ENCODE results near the gene PROP1. TPM values are rescaled to one million over a fixed set of nuclear protein-coding genes. Genes with fewer than 3 reads are reported as not detected.

Gene PROP1
- polyA plus RNA-seq, 2 of the 4 experiments (the other 2 are of a cell fraction): not detected

DNA sequence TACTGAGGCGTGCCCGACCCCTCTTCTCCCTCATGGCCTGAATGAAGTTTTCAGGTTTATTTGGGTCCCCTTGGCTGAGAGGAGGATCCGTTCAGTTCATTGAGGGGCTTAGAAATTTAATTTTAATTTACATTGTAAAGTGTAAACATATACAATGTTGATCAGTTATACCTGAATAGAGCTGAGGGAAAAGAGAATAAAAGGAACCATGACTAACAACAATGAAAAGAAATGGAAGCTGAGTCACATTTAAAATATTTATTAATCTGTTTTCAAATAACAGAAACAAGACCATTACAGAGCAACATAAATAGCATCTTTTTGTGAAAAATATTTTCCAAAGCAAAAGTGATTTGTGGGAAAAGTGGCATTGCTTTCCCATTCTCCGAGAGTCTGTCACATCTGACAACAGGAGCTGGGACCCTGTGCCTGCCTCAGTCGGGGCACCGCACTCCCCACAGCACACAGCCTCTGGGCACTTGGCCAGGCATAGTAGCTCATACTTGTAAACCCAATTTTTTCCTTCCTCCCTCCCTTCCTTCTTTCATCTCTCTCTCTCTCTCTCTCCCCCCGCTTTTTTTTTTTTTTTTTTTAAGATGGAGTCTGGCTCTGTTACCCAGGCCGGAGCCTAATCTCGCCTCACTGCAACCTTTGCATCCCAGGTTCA, 28.7 kb downstream of the PROP1 start:
- DNase-seq (ENCODE audit: low read depth in 1 of 2, low spot score in 1 of 2): no peak
- WGBS (ENCODE audit: missing lambda C conversion rate): 69% methylated on average over 9 of the region's 9 CpGs
- H3K4me1 ChIP-seq: no peaks in the 10 kb centered on the region
- TF ChIP-seq JUN (IDR thresholded peaks at IDR 0.05) (no peak), TFCP2L1 (CRISPR knock-in tag; IDR thresholded peaks at IDR 0.05) (no peak), NFE2L2 (conservative IDR thresholded peaks at IDR 0.05; ENCODE audit: low read length) (no peak), RFX5 (IDR thresholded peaks at IDR 0.05) (no peak), SREBF2 (IDR thresholded peaks at IDR 0.05) (no peak), HOXA7 (CRISPR knock-in tag; IDR thresholded peaks at IDR 0.05) (no peak), EP300 (IDR thresholded peaks at IDR 0.05) (no peak), HEYL (CRISPR knock-in tag; IDR thresholded peaks at IDR 0.05) (no peak), CHD4 (IDR thresholded peaks at IDR 0.05; ENCODE audit: borderline replicate concordance) (no peak), POLR2A (IDR thresholded peaks at IDR 0.05; ENCODE audit: low read length) (no peak), FOSB (CRISPR knock-in tag; IDR thresholded peaks at IDR 0.05) (no peak), ZSCAN20 (CRISPR knock-in tag; IDR thresholded peaks at IDR 0.05) (no peak), HDAC2 (IDR thresholded peaks at IDR 0.05) (no peak), HOXB13 (CRISPR knock-in tag; IDR thresholded peaks at IDR 0.05; ENCODE audit: low read depth) (no peak), ZNF302 (CRISPR knock-in tag; IDR thresholded peaks at IDR 0.05) (no peak)
- TF ChIP-seq, protein P1, sequence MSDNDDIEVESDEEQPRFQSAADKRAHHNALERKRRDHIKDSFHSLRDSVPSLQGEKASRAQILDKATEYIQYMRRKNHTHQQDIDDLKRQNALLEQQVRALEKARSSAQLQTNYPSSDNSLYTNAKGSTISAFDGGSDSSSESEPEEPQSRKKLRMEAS (IDR thresholded peaks at IDR 0.05): no peak
- TF ChIP-seq, protein P2, sequence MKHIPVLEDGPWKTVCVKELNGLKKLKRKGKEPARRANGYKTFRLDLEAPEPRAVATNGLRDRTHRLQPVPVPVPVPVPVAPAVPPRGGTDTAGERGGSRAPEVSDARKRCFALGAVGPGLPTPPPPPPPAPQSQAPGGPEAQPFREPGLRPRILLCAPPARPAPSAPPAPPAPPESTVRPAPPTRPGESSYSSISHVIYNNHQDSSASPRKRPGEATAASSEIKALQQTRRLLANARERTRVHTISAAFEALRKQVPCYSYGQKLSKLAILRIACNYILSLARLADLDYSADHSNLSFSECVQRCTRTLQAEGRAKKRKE (CRISPR knock-in tag; IDR thresholded peaks at IDR 0.05; ENCODE audit: low read depth): no peak
- TF ChIP-seq, protein P3, sequence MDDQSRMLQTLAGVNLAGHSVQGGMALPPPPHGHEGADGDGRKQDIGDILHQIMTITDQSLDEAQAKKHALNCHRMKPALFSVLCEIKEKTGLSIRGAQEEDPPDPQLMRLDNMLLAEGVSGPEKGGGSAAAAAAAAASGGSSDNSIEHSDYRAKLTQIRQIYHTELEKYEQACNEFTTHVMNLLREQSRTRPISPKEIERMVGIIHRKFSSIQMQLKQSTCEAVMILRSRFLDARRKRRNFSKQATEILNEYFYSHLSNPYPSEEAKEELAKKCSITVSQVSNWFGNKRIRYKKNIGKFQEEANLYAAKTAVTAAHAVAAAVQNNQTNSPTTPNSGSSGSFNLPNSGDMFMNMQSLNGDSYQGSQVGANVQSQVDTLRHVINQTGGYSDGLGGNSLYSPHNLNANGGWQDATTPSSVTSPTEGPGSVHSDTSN (IDR thresholded peaks at IDR 0.05): no peak
- TF ChIP-seq, protein P4, sequence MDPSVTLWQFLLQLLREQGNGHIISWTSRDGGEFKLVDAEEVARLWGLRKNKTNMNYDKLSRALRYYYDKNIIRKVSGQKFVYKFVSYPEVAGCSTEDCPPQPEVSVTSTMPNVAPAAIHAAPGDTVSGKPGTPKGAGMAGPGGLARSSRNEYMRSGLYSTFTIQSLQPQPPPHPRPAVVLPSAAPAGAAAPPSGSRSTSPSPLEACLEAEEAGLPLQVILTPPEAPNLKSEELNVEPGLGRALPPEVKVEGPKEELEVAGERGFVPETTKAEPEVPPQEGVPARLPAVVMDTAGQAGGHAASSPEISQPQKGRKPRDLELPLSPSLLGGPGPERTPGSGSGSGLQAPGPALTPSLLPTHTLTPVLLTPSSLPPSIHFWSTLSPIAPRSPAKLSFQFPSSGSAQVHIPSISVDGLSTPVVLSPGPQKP (IDR thresholded peaks at IDR 0.05; ENCODE audit: low read depth, low read length): no peak
- ChIA-PET CTCF (no interaction called here), POLR2A (no interaction called here)
- no peak for ATAC-seq
- no peak overlapping the region for H3K27ac ChIP-seq
- FAIRE-seq: no peak
- no peaks in the 10 kb centered on the region for H3K9me3 ChIP-seq
- no peak overlapping the region for H3K4me3 ChIP-seq
- H3K4me2 ChIP-seq: no peak overlapping the region

DNA sequence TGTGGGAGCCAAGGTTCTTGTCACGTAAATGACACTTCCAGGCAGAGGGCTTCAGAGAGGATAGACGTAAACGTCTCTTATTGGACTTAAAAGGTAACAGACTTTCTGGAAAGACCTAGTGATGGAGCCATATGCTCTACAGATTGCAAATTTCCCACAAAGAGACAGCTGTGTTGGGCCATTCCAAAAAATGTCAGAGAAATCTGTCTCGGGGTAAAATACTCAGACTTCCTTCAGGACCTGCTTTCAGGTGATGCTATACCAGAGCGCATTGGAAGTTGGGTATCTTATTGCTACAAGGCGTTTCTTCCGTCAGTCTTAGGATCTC, 29.2 kb downstream of the PROP1 start:
- DNase-seq (ENCODE audit: low read depth in 1 of 2, low spot score in 1 of 2): no peak
- 73% methylated on average over 7 of the region's 7 CpGs for WGBS (ENCODE audit: missing lambda C conversion rate)
- no peak for FAIRE-seq
- no peaks in the 10 kb centered on the region for H3K4me1 ChIP-seq
- no peak for TF ChIP-seq GATA3 (IDR thresholded peaks at IDR 0.05; ENCODE audit: borderline replicate concordance)
- no peak overlapping the region for H3K27ac ChIP-seq
- ATAC-seq: no peak
- no peaks in the 10 kb centered on the region for H3K9me3 ChIP-seq
- ChIA-PET POLR2A (no interaction called here), CTCF (interaction anchor here (0.7 kb wide), 1 partner anchor 29 kb away, joined by 3 read pairs; no protein-coding TSS in a partner anchor)
- no peak overlapping the region for H3K4me3 ChIP-seq
- no peak overlapping the region for H3K4me2 ChIP-seq

DNA sequence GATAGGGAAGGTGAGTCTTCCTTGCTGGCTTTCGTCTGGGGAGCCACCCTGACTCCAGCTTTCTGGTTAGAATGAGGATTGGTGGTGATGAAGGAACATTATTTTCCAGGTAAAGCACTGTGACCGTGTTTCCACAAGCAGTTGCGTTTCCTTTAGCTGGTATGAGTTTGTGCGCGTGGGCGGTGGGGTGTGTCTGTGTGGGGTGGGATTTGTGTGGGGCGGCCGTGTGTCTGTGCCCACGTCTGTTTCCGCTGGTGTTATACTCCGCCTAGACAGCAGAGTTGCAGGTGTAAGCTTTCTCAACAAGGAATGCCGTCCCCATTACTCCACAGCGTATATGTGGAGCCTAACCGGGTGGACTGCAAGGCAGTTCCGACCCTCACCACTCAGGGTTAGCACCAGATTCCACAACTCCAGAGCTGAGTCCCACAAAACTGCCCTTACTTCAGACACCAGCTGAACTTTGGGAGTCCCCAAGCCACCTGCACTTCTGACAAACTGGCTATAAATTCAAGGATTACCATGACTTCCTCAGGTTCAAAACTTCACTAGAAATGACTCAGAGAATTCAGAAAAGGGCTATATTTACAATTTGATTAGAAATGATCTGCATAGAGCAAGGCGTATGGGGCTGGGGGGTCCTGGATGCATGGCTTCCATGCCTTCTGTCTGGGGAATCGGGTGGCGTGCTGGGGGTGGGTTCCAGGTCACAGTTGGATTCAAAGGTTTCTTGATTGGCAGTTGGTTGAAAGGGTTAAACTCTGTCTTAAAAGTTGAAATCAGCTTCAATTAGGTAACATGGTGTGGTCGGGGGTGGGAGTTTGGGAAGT, 29.8 kb downstream of the PROP1 start:
- no peak for DNase-seq (ENCODE audit: low read depth in 1 of 2, low spot score in 1 of 2)
- WGBS (ENCODE audit: missing lambda C conversion rate): 67% methylated on average over 19 of the region's 19 CpGs
- FAIRE-seq: no peak
- ChIA-PET POLR2A (no interaction called here), CTCF (interaction anchor here (0.7 kb wide), 1 partner anchor 29 kb away, joined by 3 read pairs; no protein-coding TSS in a partner anchor)
- H3K4me3 ChIP-seq: no peak overlapping the region
- H3K9me3 ChIP-seq: no peaks in the 10 kb centered on the region
- ATAC-seq: peak in 1 of 2 experiments; percentile 47; a peak in 1 of 6 replicates
- TF ChIP-seq FOSB (CRISPR knock-in tag; IDR thresholded peaks at IDR 0.05): no peak
- TF ChIP-seq ZSCAN20 (CRISPR knock-in tag; IDR thresholded peaks at IDR 0.05): no peak
- TF ChIP-seq, protein P5, sequence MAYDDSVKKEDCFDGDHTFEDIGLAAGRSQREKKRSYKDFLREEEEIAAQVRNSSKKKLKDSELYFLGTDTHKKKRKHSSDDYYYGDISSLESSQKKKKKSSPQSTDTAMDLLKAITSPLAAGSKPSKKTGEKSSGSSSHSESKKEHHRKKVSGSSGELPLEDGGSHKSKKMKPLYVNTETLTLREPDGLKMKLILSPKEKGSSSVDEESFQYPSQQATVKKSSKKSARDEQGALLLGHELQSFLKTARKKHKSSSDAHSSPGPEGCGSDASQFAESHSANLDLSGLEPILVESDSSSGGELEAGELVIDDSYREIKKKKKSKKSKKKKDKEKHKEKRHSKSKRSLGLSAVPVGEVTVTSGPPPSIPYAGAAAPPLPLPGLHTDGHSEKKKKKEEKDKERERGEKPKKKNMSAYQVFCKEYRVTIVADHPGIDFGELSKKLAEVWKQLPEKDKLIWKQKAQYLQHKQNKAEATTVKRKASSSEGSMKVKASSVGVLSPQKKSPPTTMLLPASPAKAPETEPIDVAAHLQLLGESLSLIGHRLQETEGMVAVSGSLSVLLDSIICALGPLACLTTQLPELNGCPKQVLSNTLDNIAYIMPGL (CRISPR knock-in tag; IDR thresholded peaks at IDR 0.05; ENCODE audit: borderline replicate concordance): no peak
- TF ChIP-seq POLR2A (IDR thresholded peaks at IDR 0.05; ENCODE audit: low read length): no peak
- no peak for TF ChIP-seq KDM1A (IDR thresholded peaks at IDR 0.05; ENCODE audit: low read depth)
- no peak for TF ChIP-seq HDAC2 (IDR thresholded peaks at IDR 0.05)
- TF ChIP-seq, protein P6, sequence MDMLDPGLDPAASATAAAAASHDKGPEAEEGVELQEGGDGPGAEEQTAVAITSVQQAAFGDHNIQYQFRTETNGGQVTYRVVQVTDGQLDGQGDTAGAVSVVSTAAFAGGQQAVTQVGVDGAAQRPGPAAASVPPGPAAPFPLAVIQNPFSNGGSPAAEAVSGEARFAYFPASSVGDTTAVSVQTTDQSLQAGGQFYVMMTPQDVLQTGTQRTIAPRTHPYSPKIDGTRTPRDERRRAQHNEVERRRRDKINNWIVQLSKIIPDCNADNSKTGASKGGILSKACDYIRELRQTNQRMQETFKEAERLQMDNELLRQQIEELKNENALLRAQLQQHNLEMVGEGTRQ (IDR thresholded peaks at IDR 0.05): no peak
- TF ChIP-seq ESRRA (IDR thresholded peaks at IDR 0.05; ENCODE audit: borderline replicate concordance, low read length): no peak
- TF ChIP-seq SREBF2 (IDR thresholded peaks at IDR 0.05): no peak
- TF ChIP-seq EP300 (IDR thresholded peaks at IDR 0.05): no peak
- no peak for TF ChIP-seq PHF8 (IDR thresholded peaks at IDR 0.05; ENCODE audit: borderline replicate concordance, low read depth)
- TF ChIP-seq, protein P3 (IDR thresholded peaks at IDR 0.05): no peak
- no peak for TF ChIP-seq ZNF302 (CRISPR knock-in tag; IDR thresholded peaks at IDR 0.05)
- TF ChIP-seq BHLHE40 (IDR thresholded peaks at IDR 0.05; ENCODE audit: low read depth, low read length): no peak
- H3K4me2 ChIP-seq: no peak overlapping the region
- H3K27ac ChIP-seq: no peak overlapping the region
- no peaks in the 10 kb centered on the region for H3K4me1 ChIP-seq

Data from A549 (cell line).